RWPE1 (cell line): ENCODE data around the gene PTPRN2.

Experiments
- CTCF ChIA-PET: fragments of 350-600 bp; sonication (Branson Sonifier 250); formaldehyde crosslinking; extraction: SDS; loops from one replicate; lab custom pipeline; 2021; lab: Yijun Ruan, JAX
- POLR2A ChIA-PET: fragments of 400-600 bp; formaldehyde crosslinking; extraction: SDS; loops from one replicate; lab custom pipeline; 2020; ENCODE audit warnings: antibody characterized with exemption; ENCODE audit not compliant: low non-redundant PET; lab: Yijun Ruan, JAX
- DNase-seq: peaks from one replicate; pipeline ENCODE4 v3.0.0; 2012; ENCODE audit warnings: low spot score
- H3K27ac ChIP-seq: fragments of 450-650 bp; 2 replicates; pipeline ENCODE4 v1.5.1; 2017
- CTCF ChIP-seq: fragments of 450-650 bp; conservative IDR thresholded peaks from 2 replicates; pipeline ENCODE4 v1.5.1; 2017; ENCODE audit warnings: low read depth, mild to moderate bottlenecking

The PTPRN2 gene

DNA sequence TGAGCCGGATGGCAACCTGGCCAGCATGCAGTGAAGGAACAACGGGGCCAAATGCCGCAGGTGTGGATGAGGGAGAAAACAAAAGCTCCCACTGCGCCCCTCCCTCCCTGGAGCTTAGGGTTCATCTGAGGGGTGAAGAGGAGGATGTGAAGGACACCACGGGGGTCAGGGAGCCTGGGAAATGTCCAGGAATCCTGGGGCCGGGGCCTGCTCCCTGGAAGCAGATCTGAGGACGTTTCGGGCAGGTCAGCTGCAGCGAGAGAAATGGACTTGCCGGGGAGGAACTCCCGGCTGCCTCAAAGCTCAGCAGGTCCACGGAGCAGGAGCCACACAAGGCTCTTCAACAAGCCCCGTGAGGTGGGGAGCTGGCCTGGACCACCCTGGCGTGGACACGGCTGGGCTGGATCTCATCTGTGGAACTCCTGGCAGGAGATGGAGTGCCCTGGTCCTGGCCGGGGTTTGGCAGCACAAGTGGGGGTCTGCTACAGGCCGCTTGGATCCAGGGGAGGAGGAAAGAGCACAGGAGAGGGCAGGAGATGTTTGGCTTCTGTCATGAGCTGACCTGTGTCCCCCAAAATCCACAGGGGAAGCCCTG lies 585.0 kb downstream of the PTPRN2 start:
- DNase-seq: no peak
- no peak for TF ChIP-seq CTCF
- H3K27ac ChIP-seq: no peak overlapping the region
- ChIA-PET POLR2A (no interaction called here), CTCF (no interaction called here)

GRCh38 chr7:158001621-158002320 lies 585.9 kb downstream of the PTPRN2 start:
- H3K27ac ChIP-seq: no peak overlapping the region
- ChIA-PET CTCF (no interaction called here), POLR2A (no interaction called here)
- peak; percentile 15 for DNase-seq
- TF ChIP-seq CTCF: no peak

DNA sequence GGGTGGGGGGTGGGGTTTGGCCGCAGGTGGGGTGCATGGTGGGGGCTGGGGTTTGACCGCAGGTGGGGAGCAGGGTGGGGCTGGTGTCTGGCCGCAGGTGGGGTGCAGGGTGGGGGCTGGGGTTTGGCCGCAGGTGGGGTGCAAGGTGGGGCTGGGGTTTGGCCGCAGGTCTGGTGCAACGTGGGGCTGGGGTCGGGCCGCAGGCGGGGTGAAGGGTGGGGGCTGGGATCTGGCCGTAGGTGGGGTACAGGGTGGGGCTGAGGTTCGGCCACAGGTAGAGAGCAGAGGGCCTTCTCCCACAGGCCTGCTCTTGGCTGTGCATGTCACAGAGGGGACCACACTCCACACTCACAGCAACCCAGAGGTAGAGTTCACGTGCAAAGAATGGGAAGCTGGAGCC lies 586.6 kb downstream of the PTPRN2 start:
- ChIA-PET CTCF (no interaction called here), POLR2A (no interaction called here)

GRCh38 chr7:158000160-158000559 lies 587.5 kb downstream of the PTPRN2 start:
- no peak for TF ChIP-seq CTCF
- no peak overlapping the region for H3K27ac ChIP-seq
- DNase-seq: peak; percentile 2
- CTCF ChIA-PET: no interaction called here
- POLR2A ChIA-PET: no interaction called here

More for the DNA sequence above, 586.6 kb downstream of the PTPRN2 start:
- no peak overlapping the region for H3K27ac ChIP-seq
- no peak for DNase-seq
- TF ChIP-seq CTCF: no peak

- ChIA-PET CTCF (no interaction called here), POLR2A (no interaction called here)
- TF ChIP-seq CTCF: no peak
- no peak overlapping the region for H3K27ac ChIP-seq
- DNase-seq: no peak
Observed at GRCh38 chr7:157998884-157999552, 588.6 kb downstream of the PTPRN2 start.

DNA sequence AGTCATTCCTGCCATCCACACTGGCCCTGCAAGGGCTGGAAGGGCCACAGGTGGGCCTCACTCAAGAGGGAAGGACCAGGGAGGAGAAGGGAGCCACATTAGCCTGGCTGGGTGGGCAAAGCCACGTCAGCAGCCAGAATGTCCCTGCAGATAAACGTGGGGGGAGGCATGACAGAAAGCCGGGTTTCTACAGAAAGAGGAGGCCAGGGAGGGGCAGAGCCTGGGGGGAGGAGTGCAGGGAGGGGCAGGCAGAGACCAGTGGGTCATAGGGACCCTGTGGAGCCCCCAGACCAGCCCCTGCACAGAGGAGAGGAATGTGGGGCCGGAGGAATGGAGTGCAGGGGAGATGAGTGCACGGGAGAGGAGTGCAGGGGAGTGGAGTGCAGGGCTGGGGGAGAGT lies 590.2 kb downstream of the PTPRN2 start:
- H3K27ac ChIP-seq: no peak overlapping the region
- DNase-seq: no peak
- POLR2A ChIA-PET: no interaction called here
- TF ChIP-seq CTCF: no peak
- CTCF ChIA-PET: no interaction called here
